GM19452 (cell line): Measurements from ENCODE around the gene NOCT.
A peak's percentile ranks its signal among the peaks of the same experiment; 100 is the strongest.
"Not testable (repeated sequence)": the region's sequence is repeated elsewhere in the genome, so short reads cannot be mapped to it uniquely, and the experiment has no call there.

Experiments used
- ATAC-seq: cut with Tn5 transposase; IDR thresholded peaks from one replicate; pipeline ENCODE4 v1.9.1; 2021; ENCODE audit not compliant: unreplicated experiment

NOCT gene

DNA sequence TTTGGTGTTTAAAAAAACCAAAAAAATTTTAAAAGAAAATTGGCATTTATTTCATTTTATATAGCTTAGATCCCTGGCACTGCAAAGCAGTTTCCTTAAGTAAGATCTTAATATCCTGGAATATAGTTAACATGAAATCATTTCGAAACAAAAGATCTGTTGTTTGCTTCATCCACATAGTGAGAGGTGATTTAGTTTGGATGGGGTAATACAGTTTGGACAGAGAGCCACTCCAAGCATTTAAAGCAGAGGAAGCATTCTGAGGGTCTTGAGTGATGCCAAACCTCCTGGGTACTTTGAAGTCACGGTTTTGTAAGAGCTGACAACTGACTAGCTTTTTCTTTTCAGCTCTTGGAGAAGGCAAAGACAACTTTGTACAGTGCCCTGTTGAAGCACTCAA is 28.7 kb downstream of the NOCT start:
- ATAC-seq: no peak

- no peak for ATAC-seq
Measured at GRCh38 chr4:139048026-139048425, 32.4 kb downstream of the NOCT start.

DNA sequence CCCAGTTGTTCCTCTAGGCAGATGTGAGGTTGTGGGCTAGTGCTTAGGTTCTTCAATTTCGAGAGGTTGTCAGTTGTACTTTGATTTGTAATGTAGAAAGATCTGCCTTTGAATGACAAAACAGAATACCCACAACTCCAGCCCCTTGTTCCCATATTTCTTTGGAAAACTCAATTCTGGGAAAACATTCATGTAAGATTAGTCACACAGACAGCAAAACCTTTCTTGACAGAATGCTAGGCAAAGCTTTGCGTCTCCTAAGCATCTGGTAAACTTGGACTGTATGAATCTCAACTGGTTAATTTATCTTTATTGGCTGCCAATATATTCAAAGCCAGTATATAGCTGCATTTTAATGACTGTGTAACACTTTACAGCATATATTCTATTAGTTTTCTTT is 34.9 kb downstream of the NOCT start:
- ATAC-seq: no peak

GRCh38 chr4:139053909-139054308 is 38.3 kb downstream of the NOCT start:
- ATAC-seq: no peak

DNA sequence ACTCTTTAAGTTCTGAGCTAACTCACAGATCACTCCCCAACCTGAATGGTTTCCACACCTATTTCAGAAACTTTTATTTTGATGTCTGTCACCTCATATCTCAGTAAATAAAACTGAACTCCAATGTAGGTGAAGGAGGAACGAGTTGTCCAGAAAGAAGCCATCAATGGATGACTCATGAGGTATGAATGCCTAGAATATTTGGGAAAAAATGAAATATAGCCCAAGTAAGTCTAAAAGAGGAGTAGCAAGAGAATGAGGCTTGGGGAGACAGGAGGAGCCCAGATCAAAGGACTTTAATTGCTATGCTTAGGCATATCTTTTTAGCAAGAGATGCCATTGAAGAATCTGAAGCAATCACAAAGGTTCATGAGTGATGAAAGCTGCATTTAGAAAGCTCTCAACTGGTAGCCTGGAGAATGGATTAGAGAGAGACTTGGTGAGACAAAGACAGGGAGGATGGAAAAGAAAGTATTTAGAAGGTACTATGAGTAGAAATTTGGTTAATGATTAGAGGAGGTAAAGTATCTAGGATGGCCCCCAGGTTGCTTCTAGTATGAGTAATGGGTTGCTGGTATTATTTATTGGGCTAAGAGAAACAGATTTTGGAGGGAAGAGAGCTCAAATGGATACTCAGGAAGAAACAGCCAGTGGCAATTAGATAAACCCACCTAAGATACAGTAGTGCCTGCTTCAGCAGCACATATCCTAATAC is 39.4 kb downstream of the NOCT start:
- no peak for ATAC-seq

DNA sequence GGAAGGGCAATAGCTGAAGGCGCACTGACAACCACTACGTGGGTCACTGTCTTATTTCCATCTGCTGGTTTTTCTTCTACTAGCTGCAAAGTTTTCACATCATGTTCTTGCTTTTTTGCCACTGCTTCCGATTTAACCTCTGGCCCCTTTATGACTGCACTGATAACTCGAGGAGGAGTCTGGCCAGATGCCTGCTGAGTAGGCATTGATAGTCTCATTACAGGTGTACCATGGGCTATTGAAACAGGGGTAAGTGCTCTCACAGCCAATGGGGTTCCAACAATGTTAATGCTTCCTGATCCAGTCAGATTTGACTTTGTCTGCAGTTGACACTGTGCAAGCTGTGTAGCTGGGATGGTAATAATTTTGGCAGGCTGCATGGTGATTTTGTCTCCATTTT is 43.4 kb downstream of the NOCT start:
- ATAC-seq: not testable (repeated sequence)

- no peak for ATAC-seq
Measured at GRCh38 chr4:139060591-139060990, 45.0 kb downstream of the NOCT start.

DNA sequence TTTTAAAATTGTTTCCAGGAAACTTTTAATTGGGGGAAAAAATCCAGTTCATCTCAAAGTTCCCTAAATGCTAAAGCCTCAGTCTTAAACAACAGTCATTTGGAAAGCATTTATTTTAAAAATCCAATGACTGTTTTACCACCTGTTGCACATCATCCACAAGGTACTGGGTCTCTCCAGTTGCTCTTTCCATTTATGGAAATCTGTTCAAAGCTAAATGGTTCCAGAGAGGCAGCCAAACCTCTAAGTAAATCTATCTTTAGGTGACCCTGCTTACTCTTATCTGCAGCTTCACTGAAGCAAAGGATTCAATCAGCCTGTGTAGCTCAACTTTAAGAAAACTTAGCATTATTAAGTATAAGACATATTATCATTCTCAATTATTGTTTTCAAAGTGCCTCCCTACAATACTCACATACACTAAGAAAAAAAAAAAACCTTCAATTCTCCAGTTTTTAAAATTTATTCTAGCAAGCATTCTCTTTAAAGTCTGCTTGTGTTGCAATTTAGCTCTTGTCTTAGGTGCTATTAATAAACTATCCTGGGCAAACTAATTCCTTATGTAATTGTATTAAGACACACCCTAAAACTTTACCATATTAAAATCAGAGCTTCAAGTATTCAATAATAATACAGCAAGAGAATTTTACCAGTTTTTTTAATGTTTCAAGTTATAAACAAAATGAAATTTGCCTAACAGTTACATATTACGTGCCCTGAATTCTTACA is 60.6 kb downstream of the NOCT start:
- ATAC-seq: no peak

DNA sequence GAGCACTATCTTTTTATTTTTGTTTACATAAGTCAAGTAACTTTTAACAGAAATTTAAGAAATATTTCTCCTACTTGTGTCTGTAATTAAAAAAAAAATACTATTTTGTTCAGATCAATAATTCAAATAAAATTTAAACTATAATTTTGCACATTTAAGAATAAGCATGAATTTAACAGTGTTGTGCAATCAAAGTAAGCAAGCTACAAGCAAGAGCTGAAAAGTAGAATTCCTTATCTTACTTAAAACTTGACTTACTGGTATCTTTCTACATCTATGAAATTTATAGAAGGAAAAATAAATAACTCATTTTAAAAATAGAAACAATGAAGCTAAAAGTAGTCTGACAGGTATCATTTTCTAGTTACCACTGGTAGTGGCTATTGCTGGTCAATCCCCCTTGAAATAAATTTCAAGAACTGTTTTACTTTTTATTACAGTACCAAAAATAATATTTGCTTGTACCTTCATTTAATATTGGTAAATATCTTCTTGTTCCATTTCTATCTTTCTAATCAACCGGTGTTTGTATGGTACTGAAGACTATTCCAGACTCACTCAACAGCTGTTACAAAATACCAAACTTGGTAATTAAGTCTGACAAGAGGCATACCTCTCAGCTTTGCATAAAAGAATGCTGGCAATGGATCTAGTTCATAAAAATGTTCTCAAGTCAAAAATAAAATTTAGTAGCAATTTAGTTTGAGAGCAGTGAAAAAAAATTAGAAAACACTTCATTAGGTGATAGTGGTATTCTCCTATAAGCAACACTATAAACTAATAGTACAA is 62.2 kb downstream of the NOCT start:
- no peak for ATAC-seq

DNA sequence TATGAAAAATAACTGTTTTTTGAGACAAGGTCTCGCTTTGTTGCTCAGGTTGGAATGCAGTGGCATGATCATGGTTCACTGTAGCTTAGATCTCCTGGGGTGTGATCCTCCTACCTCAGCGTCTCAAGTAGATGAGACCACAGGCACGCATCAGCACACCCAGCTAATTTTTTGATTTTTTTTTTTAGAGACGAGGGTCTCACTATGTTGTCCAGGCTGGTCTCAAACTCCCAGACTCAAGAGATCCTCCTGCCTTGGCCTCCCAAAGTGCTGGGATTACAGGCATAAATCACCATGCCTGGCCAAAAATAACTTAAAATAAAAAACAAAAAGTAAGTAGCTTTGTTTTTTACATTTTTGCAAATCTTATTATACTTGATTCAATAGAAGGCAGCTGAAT is 63.3 kb downstream of the NOCT start:
- ATAC-seq: no peak

GRCh38 chr4:139082750-139083606 is 67.4 kb downstream of the NOCT start:
- peak; percentile 87 for ATAC-seq

GRCh38 chr4:139083607-139083955 is 68.0 kb downstream of the NOCT start:
- ATAC-seq: peak; percentile 26

DNA sequence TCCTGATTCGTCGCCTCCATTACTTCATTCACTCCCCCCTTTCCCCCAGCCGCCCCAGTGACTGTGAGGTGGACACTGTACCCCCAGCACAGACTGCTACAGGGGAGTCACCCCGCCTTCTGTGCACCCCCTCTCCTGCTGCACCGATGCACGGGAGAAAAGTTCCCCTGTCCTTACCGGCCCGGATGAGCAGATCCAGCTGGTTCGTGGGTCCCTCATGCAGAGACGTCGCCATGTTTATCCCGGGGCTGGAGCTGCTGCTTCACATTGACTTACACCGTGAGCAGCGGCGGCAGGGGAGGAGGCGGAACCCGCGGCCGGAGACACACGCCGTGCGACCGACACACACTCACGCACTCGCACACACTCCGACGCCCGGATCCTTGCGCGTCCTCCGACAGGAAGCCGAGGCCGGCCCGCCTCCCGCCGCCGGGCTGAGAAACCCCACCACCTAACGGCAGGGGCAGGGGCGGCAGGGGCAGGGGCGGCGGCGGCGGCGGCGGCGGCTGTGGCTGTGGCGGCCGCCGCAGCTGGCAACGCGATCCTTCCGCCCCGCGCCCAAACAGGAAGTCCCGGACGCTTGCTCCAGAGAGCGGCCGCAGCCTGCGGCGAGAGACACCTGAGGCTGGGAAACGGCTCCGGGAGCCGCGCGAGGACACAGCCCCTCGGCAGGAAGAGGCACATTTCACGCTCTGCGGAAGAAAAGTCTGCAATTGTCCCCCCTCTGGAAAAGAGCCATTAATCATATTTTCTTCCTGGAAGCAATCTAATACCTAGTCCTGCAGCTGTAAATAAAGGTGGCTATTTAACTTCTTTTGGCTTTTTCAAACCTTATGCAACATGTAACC is 68.6 kb downstream of the NOCT start:
- peak; percentile 50 for ATAC-seq

DNA sequence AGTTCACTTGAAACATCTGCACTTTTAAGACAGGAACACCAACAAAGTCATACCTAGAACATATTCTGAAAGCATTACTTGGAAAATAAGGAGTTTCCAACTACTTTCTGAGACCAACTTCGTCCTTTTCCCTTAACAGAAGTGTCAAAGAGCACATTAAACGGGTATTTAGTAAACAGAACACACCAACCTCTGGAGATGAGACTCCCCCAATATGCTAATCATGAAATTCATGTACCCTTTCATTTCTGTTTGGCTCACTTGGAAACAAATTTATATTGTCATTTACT is 69.2 kb downstream of the NOCT start:
- ATAC-seq: no peak

DNA sequence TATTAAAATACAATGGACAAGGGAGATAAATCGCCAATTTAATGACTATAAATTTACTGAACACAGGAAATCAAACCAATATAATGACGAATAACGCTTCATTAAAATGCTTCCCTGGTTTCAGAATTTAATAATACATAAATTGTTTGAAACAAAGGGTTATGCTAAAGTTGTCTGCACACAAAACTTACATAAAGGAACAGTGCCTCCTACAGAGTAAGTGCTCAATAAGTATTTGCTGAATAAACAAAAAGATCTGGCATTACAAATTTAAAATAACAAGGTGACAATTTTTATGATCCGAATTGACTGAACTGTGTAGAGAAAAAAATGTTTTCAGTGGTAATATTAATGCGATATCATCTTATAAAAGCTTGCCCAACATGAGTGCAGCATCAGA is 69.6 kb downstream of the NOCT start:
- ATAC-seq: no peak

DNA sequence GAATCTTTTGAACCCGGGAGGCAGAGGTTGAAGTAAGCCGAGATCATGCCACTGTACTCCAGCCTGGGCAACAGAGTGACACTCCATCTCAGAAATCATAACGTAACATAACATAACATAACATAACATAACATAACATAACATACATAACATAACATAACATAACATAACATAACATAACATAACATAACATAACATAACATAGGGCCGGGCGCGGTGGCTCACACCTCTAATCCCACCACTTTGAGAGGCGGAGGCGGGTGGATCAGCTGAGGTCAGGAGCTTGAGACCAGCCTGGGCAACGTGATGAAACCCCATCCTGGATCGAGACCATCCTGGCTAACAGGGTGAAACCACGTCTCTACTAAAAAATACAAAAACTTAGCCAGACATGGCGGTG is 76.7 kb downstream of the NOCT start:
- no peak for ATAC-seq
